AG10803 (cell line): ENCODE results near the gene DIP2C.

ENCODE experiments used
- DNase-seq: peaks from one replicate; pipeline ENCODE4 v3.0.0; 2010; ENCODE audit warnings: low read depth
- H3K4me3 ChIP-seq: 2 replicates; pipeline ENCODE4 v1.5.1; 2011; ENCODE audit warnings: mild to moderate bottlenecking, low read length, control low read depth
- CTCF ChIP-seq: conservative IDR thresholded peaks from 2 replicates; pipeline ENCODE4 v1.5.1; 2011; ENCODE audit warnings: mild to moderate bottlenecking, low read length, control low read depth, inconsistent platforms

The DIP2C gene

GRCh38 chr10:490891-491571 is 198.4 kb downstream of the DIP2C start:
- DNase-seq = peak; percentile 90
- H3K4me3 ChIP-seq = peak overlapping the region; percentile 41
- no peak for TF ChIP-seq CTCF

DNA sequence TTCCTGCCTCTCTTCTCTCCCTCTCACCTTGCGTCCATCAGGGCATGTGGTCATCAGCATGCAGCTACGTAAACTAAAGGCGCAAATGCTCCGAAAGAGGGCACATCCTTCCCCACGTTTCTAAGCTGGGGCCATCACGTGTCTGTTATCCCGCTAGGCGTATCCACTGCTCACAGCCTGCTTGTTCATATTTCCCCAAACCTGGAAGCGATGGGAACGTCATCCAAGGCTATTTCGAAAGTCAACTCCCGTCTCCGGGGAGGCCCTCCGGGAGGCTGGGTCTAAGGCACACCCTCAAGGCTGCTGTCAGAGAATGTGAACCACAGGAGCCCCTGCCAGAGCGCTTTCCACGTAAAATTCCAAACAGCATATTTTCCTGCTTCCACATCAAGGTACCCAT is 199.2 kb downstream of the DIP2C start:
- H3K4me3 ChIP-seq = peak overlapping the region; percentile 41
- no peak for TF ChIP-seq CTCF
- peak; percentile 85 for DNase-seq

GRCh38 chr10:489330-489729 is 200.1 kb downstream of the DIP2C start:
- no peak for DNase-seq
- TF ChIP-seq CTCF = no peak
- no peak overlapping the region for H3K4me3 ChIP-seq

GRCh38 chr10:488933-489215 is 200.6 kb downstream of the DIP2C start:
- no peak for TF ChIP-seq CTCF
- H3K4me3 ChIP-seq = no peak overlapping the region
- no peak for DNase-seq

DNA sequence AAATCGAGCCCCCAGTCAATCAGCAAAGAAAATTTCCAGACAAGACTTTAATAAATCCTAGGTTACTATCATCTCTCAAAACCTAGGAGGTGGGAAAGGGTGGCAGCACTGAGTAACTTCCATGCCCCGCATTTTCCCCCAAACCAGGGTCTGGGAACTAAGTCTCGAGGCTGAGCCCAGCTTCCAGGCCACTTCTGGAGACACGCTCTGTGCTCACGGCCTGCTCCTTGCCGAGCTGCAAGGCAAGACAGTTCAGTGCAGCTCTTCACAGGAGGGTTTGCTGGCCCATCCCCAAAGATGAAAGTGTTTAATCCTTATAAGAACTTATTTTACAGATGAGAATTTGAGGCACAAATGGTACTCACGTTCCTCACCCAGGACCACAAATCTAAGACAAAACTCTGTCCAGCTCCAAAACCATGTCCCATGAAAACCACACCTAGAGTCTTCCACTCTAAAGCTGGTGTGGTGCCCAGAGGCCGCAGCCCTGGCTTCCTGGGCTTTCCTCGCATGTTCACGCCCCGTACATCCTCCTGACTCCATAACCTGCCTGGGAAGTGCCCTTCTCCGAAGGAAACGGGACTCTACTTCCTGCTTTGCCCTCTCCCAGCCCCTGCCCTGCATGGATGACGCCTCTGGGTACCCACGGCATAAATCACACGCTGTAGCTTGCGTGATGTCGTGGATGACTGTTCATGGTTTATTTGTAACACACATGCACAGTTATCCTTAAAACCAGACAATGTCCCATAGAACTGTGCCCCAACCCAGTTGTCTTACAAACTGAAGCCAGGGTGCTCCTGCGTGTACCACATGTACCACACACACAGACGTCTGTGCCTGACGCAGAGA is 201.2 kb downstream of the DIP2C start:
- no peak overlapping the region for H3K4me3 ChIP-seq
- no peak for DNase-seq
- TF ChIP-seq CTCF = no peak

- H3K4me3 ChIP-seq = no peak overlapping the region
These were observed 202.7 kb downstream of the DIP2C start for GRCh38 chr10:486666-487322.

More at GRCh38 chr10:486666-487322, 202.7 kb downstream of the DIP2C start:
- DNase-seq = no peak
- no peak for TF ChIP-seq CTCF
